Neutrophil (primary cell): ENCODE results near the gene HSD17B8.

Experiments
- H3K27ac ChIP-seq: fragments of 200-600 bp; sonication (generic); 2 replicates; pipeline ENCODE4 v1.5.1; 2016; ENCODE audit warnings: mild to moderate bottlenecking, moderate library complexity
- H3K27me3 ChIP-seq: fragments of 200-600 bp; sonication (generic); 2 replicates; pipeline ENCODE4 v1.6.0; 2016; ENCODE audit warnings: mild to moderate bottlenecking
- H3K36me3 ChIP-seq: fragments of 200-600 bp; sonication (generic); 2 replicates; pipeline ENCODE4 v1.5.1; 2017
- H3K4me1 ChIP-seq, 2 experiments: fragments of 200-600 bp in 1 of 2; sonication (generic) in 1 of 2; 1 replicate in 1 of 2; 2 replicates in 1 of 2; pipeline versions ENCODE4 v1.5.1 to v1.6.1; 2013 to 2016; ENCODE audit warnings: low read depth in 1 of 2, low read length in 1 of 2, mild to moderate bottlenecking in 1 of 2, moderate library complexity in 1 of 2; ENCODE audit not compliant: control insufficient read depth in 1 of 2, insufficient read depth in 1 of 2
- H3K4me3 ChIP-seq, 2 experiments: fragments of 200-600 bp in 1 of 2; sonication (generic) in 1 of 2; 1 replicate in 1 of 2; 2 replicates in 1 of 2; pipeline ENCODE4 v1.5.1; 2013 to 2016; ENCODE audit warnings: low read depth in 1 of 2, low read length in 1 of 2, mild to moderate bottlenecking in 1 of 2, moderate library complexity in 1 of 2
- H3K9me3 ChIP-seq: fragments of 200-600 bp; sonication (generic); 2 replicates; pipeline ENCODE4 v1.5.1; 2016
- TF ChIP-seq, protein P1 (sequence below): fragments of 200-600 bp; sonication (generic); IDR thresholded peaks from 2 replicates; pipeline ENCODE4 v1.5.1; 2016; ENCODE audit warnings: antibody characterized with exemption

Gene HSD17B8

DNA sequence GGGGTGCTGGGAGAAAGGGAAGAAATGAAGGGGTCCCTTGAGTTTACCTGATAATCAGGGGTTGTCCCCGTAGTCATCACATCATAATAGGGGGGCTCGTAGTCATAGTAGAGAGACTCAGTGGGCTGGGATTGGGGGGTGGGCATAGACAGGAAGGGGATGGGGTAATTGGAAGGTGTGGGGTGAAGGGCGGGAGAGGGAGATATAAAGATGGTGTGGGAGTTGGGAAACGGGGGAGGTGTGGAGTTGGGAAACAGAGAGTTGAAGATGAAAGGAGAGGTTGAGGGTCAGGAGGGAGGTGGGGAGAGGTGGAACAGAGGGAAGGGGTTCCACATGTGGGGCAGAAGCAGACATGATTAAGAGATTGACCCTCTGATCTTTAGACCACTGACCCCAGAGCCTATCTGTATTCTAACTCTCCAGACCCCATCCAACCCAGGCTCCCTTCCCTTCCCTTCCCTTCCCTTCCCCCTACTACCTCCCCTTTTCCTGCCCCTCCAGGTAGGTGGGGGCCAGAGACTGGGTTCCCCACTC lies 18.7 kb upstream of the HSD17B8 start:
- no peaks in the 10 kb centered on the region for H3K9me3 ChIP-seq
- no peaks in the 10 kb centered on the region for H3K36me3 ChIP-seq
- no peak overlapping the region for H3K27ac ChIP-seq
- H3K27me3 ChIP-seq = peaks cover 56% of the 10 kb centered on the region
- no peak overlapping the region for H3K4me3 ChIP-seq
- H3K4me1 ChIP-seq = peaks cover 5 to 14% of the 10 kb centered on the region in 2 experiments
- TF ChIP-seq, protein P1, sequence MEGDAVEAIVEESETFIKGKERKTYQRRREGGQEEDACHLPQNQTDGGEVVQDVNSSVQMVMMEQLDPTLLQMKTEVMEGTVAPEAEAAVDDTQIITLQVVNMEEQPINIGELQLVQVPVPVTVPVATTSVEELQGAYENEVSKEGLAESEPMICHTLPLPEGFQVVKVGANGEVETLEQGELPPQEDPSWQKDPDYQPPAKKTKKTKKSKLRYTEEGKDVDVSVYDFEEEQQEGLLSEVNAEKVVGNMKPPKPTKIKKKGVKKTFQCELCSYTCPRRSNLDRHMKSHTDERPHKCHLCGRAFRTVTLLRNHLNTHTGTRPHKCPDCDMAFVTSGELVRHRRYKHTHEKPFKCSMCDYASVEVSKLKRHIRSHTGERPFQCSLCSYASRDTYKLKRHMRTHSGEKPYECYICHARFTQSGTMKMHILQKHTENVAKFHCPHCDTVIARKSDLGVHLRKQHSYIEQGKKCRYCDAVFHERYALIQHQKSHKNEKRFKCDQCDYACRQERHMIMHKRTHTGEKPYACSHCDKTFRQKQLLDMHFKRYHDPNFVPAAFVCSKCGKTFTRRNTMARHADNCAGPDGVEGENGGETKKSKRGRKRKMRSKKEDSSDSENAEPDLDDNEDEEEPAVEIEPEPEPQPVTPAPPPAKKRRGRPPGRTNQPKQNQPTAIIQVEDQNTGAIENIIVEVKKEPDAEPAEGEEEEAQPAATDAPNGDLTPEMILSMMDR = no peak

DNA sequence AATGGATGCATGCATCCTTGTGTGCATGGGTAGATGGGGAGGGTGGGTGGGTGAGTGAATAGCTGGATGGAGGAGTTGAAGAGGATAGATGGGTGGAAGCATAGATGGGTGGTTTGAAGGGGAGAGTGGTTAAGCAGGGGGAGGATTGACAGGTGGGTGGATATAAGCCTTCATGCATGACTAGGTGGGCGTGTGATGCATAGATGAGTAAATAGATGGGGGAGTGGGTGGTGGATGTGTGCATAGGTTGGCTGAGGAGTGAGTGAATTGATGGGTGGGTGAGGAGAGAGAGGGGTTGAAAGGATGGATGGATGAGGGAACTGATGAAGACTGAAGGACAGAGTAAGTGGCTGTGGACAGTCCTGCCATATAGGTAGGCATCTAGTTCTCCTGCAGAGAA lies 16.6 kb upstream of the HSD17B8 start:
- TF ChIP-seq, protein P1 = no peak
- Histone ChIP-seq H3K27ac (no peak overlapping the region), H3K27me3 (peaks cover 77% of the 10 kb centered on the region), H3K4me1 (peaks cover 6 to 21% of the 10 kb centered on the region in 2 experiments), H3K36me3 (no peaks in the 10 kb centered on the region), H3K9me3 (no peaks in the 10 kb centered on the region), H3K4me3 (no peak overlapping the region)

DNA sequence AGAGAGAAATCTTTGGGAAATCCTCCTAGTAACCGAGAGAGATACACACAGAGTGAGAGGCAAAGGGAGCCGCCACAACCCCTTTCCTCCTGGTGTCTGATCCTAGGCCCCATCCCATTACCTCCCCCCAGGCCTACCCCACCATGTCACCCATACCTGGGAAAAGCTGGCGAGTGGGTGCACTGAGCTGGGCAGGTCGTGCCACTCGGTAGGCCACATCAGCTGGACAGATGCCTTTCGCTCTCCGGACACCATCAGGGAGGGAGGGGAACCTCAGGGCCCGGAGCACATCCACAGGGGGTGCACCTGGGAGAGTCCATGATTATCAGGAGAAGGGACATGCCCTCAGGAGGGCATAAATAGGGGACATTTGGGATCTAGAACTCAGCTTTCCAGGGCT lies 15.3 kb upstream of the HSD17B8 start:
- TF ChIP-seq, protein P1 = no peak
- H3K27me3 ChIP-seq = peaks cover 91% of the 10 kb centered on the region
- H3K27ac ChIP-seq = no peak overlapping the region
- H3K36me3 ChIP-seq = peaks cover 6% of the 10 kb centered on the region
- H3K4me3 ChIP-seq = no peak overlapping the region
- no peaks in the 10 kb centered on the region for H3K9me3 ChIP-seq
- peaks cover 3 to 14% of the 10 kb centered on the region in 2 experiments for H3K4me1 ChIP-seq

DNA sequence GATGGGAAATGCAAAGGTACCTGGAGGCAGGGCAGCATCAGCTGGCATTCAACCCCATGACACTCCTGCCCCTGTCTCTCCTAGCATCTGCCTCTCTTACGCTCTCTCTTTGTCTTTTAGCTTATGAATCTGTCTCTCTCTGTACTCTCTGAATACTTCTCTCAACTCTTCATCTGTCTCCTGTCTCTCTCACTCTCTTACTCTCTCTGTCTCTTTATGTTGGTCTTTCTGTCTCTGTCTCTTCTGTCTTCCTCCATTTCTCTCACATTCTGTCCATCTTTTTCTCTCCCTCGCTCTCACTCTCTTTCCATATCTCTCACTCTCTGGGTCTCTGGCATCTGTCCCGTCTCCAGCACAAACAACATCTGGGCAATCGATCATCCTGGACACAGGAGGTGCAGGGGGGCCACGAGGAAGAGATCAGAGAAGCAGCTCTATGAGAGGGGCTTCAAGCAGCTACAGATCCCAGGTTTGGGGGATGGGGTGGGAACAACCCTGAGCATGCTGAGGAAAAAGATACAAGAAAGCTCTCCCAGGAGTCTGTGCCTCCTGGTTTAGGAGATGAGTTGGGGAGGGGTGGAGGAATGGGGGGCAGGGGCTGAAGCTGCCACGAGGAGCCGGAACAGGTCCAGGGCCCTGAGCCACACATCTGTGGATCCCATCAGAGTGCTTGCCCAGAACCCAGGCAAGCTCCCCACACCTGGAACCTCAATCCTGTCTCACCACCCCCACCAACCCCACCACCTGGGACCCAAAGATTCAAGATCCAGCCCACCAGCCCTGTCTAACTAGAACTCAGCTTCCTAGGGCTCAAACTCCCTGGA lies 14.6 kb upstream of the HSD17B8 start:
- Histone ChIP-seq H3K27me3 (peaks cover 94% of the 10 kb centered on the region), H3K27ac (no peak overlapping the region), H3K4me3 (no peak overlapping the region), H3K36me3 (peaks cover 13% of the 10 kb centered on the region), H3K9me3 (no peaks in the 10 kb centered on the region), H3K4me1 (peaks cover 3 to 14% of the 10 kb centered on the region in 2 experiments)
- TF ChIP-seq, protein P1 = no peak

DNA sequence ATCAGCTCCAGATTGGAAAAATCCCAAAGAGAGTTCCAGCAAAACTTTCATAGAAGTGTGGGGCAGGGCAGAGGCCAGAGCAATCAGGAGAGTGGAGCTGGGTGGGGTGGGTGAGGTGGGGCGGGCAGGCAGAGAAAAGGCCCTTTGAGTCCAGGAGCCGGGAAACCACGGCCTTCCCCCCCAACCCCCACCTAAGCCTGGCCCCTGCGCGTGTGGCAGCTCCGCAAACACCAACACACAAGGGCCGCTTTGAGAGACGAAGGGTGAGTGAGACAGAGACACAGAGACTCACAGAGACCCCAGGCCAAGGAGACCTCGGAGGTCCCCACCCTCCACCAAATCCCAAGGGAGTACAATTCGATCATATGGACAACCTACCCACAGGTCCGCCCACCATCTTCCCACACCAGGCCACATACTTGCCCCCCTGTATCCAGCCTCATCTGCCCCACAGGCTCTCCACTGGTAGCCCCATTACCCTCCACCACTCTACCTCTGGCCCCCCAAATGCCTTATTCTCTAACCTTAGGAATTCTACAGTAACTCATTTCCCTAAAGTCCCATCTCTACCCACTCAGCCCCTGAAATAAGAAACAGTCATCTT lies 13.8 kb upstream of the HSD17B8 start:
- TF ChIP-seq, protein P1 = no peak
- H3K36me3 ChIP-seq = peaks cover 20% of the 10 kb centered on the region
- H3K27me3 ChIP-seq = peaks cover 89% of the 10 kb centered on the region
- H3K4me1 ChIP-seq = peaks cover 3 to 14% of the 10 kb centered on the region in 2 experiments
- H3K27ac ChIP-seq = no peak overlapping the region
- no peak overlapping the region for H3K4me3 ChIP-seq
- H3K9me3 ChIP-seq = no peaks in the 10 kb centered on the region
